NB4 (cell line): ENCODE measurements around the gene LRMDA.

Experiments used
- POLR2A ChIP-seq: IDR thresholded peaks from 2 replicates; pipeline ENCODE4 v1.6.1; 2011; ENCODE audit warnings: mild to moderate bottlenecking; ENCODE audit not compliant: insufficient read length; ENCODE audit errors: extremely low read depth
- TF ChIP-seq, protein P1 (sequence below): IDR thresholded peaks from one replicate; pipeline ENCODE4 v1.5.1; 2012; ENCODE audit warnings: low read depth, low read length

DNA sequence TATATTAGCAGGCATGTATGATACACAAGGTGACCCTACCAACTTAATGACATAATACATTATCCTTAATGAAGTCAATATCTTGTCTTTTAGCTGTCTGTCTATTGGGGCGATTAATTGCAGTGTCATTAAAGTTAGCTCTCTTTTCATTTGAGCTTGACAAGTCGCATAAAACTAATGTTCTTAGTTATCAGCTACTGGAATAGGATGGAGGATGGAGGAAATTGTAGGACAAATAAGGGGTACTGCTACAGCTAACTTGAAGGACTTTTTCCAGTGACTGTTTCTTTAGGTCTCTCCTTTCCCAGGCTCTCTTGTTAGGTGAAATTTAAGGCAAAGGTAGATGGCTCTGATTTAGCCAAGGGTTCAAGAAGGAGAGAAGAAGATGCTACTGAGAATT, 506.4 kb downstream of the LRMDA start:
- TF ChIP-seq, protein P1, sequence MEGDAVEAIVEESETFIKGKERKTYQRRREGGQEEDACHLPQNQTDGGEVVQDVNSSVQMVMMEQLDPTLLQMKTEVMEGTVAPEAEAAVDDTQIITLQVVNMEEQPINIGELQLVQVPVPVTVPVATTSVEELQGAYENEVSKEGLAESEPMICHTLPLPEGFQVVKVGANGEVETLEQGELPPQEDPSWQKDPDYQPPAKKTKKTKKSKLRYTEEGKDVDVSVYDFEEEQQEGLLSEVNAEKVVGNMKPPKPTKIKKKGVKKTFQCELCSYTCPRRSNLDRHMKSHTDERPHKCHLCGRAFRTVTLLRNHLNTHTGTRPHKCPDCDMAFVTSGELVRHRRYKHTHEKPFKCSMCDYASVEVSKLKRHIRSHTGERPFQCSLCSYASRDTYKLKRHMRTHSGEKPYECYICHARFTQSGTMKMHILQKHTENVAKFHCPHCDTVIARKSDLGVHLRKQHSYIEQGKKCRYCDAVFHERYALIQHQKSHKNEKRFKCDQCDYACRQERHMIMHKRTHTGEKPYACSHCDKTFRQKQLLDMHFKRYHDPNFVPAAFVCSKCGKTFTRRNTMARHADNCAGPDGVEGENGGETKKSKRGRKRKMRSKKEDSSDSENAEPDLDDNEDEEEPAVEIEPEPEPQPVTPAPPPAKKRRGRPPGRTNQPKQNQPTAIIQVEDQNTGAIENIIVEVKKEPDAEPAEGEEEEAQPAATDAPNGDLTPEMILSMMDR, result no peak
- no peak for TF ChIP-seq POLR2A
